ENCODE measurements around the gene CD1D.

The CD1D gene

DNA sequence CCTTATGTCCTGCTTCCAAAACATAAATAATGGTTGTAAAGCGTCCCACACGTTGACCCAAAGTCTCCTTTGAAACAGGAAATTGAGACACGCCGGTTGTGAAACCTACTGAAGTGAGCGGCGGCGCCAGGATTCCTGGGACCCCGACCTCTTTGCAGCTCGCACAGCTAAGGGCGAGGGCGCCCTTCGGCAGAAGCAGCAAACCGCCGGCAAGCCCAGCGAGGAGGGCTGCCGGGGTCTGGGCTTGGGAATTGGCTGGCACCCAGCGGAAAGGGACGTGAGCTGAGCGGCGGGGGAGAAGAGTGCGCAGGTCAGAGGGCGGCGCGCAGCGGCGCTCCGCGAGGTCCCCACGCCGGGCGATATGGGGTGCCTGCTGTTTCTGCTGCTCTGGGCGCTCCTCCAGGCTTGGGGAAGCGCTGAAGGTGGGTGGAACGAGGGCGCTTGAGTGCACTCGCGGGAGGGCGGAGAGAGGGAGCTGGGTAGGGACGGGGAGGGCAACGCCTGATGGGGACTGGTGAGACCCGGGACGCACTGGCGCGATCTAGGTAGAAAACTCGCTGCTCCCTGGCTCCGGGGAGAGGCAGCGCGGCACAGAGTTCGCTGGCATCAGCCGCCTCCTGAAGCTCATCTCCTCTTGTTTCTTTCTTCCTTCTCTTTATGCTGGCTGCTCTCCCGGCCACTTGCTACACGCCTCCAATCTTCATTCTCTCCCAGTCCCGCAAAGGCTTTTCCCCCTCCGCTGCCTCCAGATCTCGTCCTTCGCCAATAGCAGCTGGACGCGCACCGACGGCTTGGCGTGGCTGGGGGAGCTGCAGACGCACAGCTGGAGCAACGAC is at the start of gene CD1D:
Gene CD1D (plus strand): TSS at position 155 of the 836 bp plus-strand sequence. CDS start 207 bp downstream, at position 362.
- Histone ChIP-seq H3K27ac (peak within 1 kb of the TSS in 8 of 21 experiments; percentile 16 to 67 (median 35)), H3K4me3 (peak within 1 kb of the TSS; percentile 19 to 47 (median 39))

- no peak overlapping the region for H3K4me3 ChIP-seq
- no peak overlapping the region for H3K27ac ChIP-seq
These were observed 49.5 kb upstream of the CD1D start for GRCh38 chr1:158131217-158131616.

GRCh38 chr1:158140764-158141192 is 39.9 kb upstream of the CD1D start:
- H3K4me3 ChIP-seq = no peak overlapping the region
- H3K27ac ChIP-seq = no peak overlapping the region

DNA sequence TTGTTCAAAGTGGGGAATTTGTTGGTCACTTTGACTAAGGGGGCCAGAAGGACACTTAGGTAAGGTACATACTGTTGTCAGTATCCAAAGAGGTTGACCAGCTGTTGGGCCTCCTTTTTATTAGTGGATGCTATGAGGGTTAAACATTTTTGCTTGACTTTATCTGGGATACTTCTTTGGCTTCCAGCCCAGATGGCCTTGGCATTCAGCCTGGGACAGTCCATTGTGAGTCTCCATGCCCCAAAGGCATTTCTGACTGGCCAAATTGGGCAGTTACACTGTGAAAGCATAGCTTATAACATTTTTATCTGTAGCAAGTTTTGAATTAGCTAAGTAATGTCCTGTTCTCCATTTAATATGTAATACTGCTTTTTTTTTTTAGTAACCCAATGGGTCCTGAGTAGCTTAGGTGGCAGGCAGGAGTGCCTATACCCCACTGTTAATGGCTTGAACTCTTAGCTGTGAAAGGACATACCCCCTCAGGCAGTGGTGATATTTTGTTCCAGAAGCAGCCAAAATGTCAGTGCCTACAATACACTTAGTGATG is 35.4 kb upstream of the CD1D start:
- Histone ChIP-seq H3K27ac (peak overlapping the region in 2 of 21 experiments; percentile 7 to 74), H3K4me3 (no peak overlapping the region)

DNA sequence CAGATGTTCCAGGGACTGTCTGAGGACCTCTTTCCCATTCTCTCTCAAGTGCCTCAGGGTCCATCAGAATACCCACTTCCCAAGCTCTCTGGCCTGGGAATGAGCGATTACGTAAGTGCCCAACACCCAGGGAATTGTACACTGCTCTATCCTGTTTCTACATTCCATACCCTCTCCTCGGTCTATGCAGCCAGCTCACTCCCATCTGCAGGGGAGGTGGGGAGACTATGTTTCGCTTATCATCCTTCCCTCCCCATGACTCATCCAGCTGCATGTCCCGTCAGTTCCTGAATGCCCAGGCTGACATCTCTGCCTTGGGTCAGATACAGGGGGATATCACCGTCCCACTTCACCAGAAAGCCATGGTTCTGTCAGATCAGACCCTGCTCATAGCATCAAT is 34.5 kb upstream of the CD1D start:
- peak overlapping the region in 5 of 21 experiments; percentile 6 to 74 (median 17) for H3K27ac ChIP-seq
- H3K4me3 ChIP-seq = no peak overlapping the region

DNA sequence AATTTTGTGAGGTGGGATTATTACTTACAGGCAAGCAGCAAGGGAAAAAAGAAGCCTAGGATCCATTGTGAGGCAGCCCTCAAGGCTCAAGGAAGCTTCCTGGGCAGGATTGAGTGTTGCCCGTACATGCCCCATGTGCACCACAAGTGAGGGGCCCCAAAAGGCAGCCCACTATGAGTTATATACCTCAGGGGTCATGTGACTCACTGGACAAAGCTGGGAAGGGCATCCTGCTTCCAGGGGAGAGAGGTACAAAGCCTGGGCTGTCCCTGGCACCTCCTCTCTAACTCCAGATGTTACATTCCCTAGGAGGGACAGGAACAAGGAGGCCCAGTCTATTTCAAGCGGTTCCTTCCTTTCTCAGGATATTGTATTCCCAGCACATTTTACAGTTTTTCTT is 34.0 kb upstream of the CD1D start:
- H3K27ac ChIP-seq = peak overlapping the region in 6 of 21 experiments; percentile 6 to 74 (median 26)

GRCh38 chr1:158147401-158147800 is 33.3 kb upstream of the CD1D start:
- H3K27ac ChIP-seq = peak overlapping the region in 6 of 21 experiments; percentile 4 to 74 (median 31)
- no peak overlapping the region for H3K4me3 ChIP-seq

More for the DNA sequence above, 34.0 kb upstream of the CD1D start:
- H3K4me3 ChIP-seq = no peak overlapping the region

GRCh38 chr1:158147869-158148268 is 32.8 kb upstream of the CD1D start:
- Histone ChIP-seq H3K27ac (peak overlapping the region in 8 of 21 experiments; percentile 4 to 81 (median 39)), H3K4me3 (no peak overlapping the region)

GRCh38 chr1:158148468-158148867 is 32.2 kb upstream of the CD1D start:
- H3K4me3 ChIP-seq = no peak overlapping the region
- H3K27ac ChIP-seq = peak overlapping the region in 10 of 21 experiments; percentile 0 to 82 (median 50)

DNA sequence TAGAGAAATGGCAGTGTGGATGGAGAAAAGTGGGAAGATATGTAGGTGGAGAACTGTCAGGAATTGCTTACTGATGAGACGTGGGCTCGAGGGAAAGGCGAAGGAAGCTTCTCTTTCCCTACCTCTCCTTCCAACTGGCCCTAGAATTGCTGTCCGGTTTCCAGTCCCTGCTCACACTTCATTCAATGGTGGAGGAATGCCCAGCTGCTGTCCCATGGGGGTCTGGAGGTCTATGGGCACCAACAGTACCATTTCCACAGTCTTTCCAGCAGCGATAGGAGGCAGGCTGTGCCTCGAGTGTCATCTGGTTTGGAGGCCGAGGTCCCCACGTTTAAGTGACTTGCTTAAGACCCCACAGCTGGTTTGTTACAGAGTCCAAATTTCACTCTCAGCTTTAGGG is 31.5 kb upstream of the CD1D start:
- peak overlapping the region; percentile 22 to 44 (median 28) for H3K4me3 ChIP-seq

GRCh38 chr1:158149577-158150269 is 31.0 kb upstream of the CD1D start:
- Histone ChIP-seq H3K27ac (peak overlapping the region in 20 of 21 experiments; percentile 2 to 82 (median 48)), H3K4me3 (peak overlapping the region; percentile 22 to 44 (median 28))

More for the DNA sequence above, 31.5 kb upstream of the CD1D start:
- peak overlapping the region in 20 of 21 experiments; percentile 2 to 82 (median 48) for H3K27ac ChIP-seq

DNA sequence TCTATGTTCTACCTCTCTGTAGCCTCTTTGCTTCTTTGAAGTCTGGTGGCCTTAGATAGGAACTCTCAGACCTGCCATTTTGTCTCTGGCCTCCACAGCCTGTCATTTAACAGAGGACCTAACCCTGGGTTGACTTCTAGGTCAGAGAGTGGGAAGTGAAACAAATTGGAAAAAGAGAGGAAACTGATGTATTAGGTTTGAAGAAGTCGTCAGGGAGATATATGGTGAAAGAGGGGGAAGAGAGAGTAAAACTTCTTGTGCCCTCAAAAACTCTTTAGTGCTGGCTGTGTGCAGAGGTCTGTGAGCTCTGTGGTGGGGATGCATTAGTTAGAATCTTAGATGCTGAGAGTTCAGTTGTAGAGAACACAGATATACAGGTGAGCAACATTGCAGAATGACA is 30.2 kb upstream of the CD1D start:
- no peak overlapping the region for H3K4me3 ChIP-seq
- peak overlapping the region in 5 of 21 experiments; percentile 27 to 82 (median 59) for H3K27ac ChIP-seq

DNA sequence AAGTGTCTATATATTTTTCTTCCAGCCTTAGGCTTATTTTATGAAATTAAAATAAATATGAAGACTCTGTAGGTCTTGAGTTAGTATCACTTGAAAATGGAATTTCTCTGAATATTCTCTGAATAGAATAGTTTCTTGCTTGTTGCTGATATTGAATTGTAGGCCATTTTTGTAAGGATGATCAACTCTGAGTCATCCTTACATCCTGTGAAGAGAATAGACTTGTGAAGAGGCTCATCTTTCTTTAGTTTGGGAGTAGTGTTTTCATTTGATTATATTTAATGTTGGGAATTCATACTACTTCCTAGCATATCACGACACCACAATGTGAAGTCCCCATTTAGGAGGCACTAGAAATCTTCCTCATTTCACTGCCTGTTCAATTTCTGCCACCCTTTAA is 27.5 kb upstream of the CD1D start:
- Histone ChIP-seq H3K4me3 (no peak overlapping the region), H3K27ac (no peak overlapping the region)

DNA sequence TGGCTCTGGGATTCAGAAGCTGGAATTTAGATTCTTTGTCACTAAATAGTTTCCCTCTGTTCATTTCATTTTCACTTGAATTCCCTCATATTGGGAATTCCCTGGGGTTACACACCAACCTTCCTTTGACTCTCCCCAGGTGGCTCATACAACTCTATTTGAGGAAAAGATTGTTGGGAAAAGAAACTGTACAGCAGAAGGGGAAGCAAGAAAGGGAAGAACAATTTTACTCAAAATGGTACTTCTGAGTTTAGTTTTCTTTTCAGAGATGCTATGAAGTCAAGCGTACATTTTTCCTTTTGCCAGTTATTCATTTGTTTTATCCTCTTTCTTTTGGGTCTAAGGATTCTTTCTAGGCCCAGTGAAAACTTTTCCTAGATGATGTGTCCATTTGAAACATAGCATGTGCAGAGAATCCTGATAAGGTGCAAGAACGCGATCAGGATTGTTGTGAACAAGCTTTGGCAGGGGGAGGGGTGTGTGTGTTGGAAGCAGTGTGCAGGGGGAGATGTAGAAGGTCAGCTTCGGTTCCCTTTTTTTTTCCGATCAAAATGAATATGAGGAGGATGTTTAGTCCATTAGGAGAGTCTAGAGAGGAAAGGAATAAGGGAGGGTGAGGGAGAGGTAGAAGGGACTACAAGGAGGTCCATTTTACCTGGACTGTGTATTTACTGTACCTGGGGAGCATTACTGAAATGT is 26.8 kb upstream of the CD1D start:
- Histone ChIP-seq H3K4me3 (no peak overlapping the region), H3K27ac (no peak overlapping the region)

- H3K27ac ChIP-seq = no peak overlapping the region
- H3K4me3 ChIP-seq = no peak overlapping the region
These were observed 26.2 kb upstream of the CD1D start for GRCh38 chr1:158154501-158154900.

- Histone ChIP-seq H3K4me3 (no peak overlapping the region), H3K27ac (no peak overlapping the region)
These were observed 25.0 kb upstream of the CD1D start for GRCh38 chr1:158155673-158156072.

DNA sequence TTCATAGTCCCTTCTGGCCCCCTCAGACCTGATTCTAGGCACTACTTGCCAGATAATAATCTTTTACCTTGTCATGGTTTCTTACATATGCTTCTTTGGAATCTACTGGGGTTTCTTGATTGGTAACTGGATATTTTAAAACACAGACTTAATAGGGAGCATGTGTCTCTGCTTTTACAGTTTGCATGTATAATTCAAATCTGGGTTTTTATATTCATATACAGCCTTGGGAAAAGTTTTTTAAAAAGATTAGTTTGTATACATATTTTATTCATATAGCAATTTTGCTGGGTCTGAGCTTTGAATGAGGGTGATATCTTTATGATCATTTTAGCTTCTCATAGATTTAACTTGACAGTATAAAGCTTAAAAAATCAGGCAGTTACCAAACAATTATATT is 21.1 kb upstream of the CD1D start:
- Histone ChIP-seq H3K27ac (no peak overlapping the region), H3K4me3 (no peak overlapping the region)

- Histone ChIP-seq H3K4me3 (no peak overlapping the region), H3K27ac (no peak overlapping the region)
These were observed 19.2 kb upstream of the CD1D start for GRCh38 chr1:158161446-158161845.

DNA sequence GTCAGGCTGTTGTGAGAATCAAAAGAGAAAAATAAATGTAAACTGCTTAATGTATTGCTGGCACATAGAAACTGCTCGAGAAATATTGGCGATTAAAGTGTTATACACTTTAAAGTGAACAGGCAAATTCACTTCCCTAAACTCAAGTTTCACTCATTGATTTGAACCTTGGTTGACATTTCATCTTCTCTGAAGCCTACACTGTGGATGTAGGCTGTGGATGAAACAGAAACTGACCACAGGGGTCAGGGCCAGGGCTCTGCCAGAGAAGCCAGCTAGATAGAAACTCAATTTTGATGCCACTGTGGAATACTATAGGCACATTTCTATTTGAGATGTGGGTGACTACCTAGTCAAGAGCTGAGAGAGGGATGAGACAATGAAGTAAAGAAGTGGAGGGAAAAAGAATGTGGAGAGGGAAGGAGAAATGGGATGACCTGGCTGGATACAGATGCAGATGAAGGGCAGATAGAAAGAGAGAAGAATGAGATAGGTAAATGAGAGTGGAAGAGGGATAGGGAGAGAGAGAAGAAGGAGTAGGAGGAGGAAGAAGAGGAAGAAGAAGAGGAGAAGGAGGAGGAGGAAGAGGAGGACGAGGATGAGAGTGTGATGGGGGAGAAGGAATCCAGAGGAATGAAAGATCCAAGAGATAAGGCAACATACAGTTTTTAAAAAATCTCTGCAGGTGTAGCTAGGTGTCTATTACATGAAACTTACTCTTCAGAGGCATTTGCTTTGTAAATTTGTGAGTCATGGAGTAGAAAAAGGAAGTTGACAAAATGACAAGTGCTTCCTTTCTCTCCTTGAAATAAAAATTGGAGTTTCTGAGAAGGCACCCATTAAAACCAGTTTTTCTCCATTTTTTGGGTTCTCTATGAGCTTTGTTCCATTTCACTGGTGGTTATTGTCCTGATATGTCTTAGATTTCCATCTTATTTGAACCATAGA is 17.4 kb upstream of the CD1D start:
- H3K27ac ChIP-seq = no peak overlapping the region

More for the DNA sequence above, 17.4 kb upstream of the CD1D start:
- no peak overlapping the region for H3K4me3 ChIP-seq
